ENCODE measurements around the gene COPS2. TPM values are rescaled to one million over a fixed set of nuclear protein-coding genes. Genes with fewer than 3 reads are reported as not detected.
"Not testable (repeated sequence)": the region's sequence is repeated elsewhere in the genome, so short reads cannot be mapped to it uniquely, and the experiment has no call there.

COPS2 gene
- total RNA-seq, 1 donor from 2014 or later: 86.5 TPM

DNA sequence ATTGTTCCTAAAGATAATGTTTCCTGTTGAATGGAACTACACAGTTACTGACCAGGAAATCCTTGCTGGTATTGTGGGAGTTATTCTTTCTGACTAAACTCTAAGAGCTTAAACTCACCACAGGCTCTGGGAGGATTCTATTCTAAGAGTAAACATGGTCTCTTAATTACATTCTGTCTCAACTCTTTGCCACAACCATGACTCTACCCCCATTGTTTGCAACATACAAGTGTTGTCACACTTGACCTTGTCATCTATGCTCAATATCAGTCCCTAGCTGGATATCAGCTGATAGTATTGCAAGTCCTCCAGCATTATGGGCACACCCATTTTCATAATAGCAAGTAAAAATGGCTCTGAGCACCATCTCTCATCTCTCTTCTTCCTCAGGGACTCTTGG, 79.5 kb downstream of the COPS2 start:
- H3K36me3 Mint-ChIP-seq: no peaks in the 10 kb centered on the region
- no peaks in the 10 kb centered on the region for H3K4me1 Mint-ChIP-seq (ENCODE audit: unreplicated experiment)
- no peaks in the 10 kb centered on the region for H3K9me3 Mint-ChIP-seq
- no peak overlapping the region for H3K27ac Mint-ChIP-seq
- H3K27me3 Mint-ChIP-seq: peaks cover 4% of the 10 kb centered on the region
- TF ChIP-seq, protein P1, sequence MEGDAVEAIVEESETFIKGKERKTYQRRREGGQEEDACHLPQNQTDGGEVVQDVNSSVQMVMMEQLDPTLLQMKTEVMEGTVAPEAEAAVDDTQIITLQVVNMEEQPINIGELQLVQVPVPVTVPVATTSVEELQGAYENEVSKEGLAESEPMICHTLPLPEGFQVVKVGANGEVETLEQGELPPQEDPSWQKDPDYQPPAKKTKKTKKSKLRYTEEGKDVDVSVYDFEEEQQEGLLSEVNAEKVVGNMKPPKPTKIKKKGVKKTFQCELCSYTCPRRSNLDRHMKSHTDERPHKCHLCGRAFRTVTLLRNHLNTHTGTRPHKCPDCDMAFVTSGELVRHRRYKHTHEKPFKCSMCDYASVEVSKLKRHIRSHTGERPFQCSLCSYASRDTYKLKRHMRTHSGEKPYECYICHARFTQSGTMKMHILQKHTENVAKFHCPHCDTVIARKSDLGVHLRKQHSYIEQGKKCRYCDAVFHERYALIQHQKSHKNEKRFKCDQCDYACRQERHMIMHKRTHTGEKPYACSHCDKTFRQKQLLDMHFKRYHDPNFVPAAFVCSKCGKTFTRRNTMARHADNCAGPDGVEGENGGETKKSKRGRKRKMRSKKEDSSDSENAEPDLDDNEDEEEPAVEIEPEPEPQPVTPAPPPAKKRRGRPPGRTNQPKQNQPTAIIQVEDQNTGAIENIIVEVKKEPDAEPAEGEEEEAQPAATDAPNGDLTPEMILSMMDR (conservative IDR thresholded peaks at IDR 0.05): no peak
- no peak overlapping the region for H3K4me3 Mint-ChIP-seq
- DNase-seq (ENCODE audit: extremely low spot score, unreplicated experiment): no peak

GRCh38 chr15:49074589-49075287, 80.7 kb downstream of the COPS2 start:
- DNase-seq (ENCODE audit: extremely low spot score, unreplicated experiment); H3K4me3 Mint-ChIP-seq; H3K27ac Mint-ChIP-seq; H3K27me3 Mint-ChIP-seq; H3K4me1 Mint-ChIP-seq (ENCODE audit: unreplicated experiment); H3K36me3 Mint-ChIP-seq; H3K9me3 Mint-ChIP-seq: not testable (repeated sequence)

Small RNAs within 50 kb of the gene (microRNA-seq; reads per million reads assigned to microRNA genes)
- gene MIR4716: not detected

Other genes with a start within 250 kb of the COPS2 start
- 2.1 and 4.5 TPM in 2 replicates for gene SHC4, start 191.7 kb downstream of the COPS2 start, total RNA-seq (ENCODE audit: low replicate concordance)
- 51.9 and 74.7 TPM in 2 replicates for gene SECISBP2L, start 109.2 kb downstream of the COPS2 start, total RNA-seq (ENCODE audit: low replicate concordance)
- gene GALK2, start 14.6 kb upstream of the COPS2 start, total RNA-seq (ENCODE audit: low replicate concordance): 24.9 and 26.9 TPM in 2 replicates